Measurements from ENCODE around the gene ARFRP1. TPM values are rescaled to one million over a fixed set of nuclear protein-coding genes. Genes with fewer than 3 reads are reported as not detected.

ARFRP1 gene
- total and polyA plus RNA-seq, 2 experiments from 2014 or later = 16.7 to 24.6 TPM

DNA sequence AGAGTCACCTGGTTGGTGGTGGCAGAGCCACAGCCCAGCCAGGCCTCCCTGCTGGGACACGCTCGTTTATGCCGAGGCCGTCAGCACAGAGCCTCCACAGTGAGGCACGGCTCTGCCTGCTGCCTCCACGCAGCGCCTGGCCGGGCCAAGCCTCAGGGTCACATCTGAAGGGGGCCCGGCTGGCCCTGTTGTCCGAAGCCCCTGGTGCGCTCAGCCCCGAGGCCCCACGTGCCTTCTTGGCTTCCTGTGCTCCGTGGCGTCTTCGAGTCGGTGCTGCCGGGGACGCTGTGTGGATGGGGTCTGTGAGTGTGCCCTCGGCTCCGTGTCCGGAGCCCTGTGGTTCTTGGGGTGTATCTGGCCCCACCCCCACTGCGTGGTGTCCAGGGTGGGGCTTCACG lies 21.7 kb downstream of the ARFRP1 start (continued):
- no peak for TF ChIP-seq EZH2phosphoT487 (IDR thresholded peaks at IDR 0.05; ENCODE audit: unreplicated experiment)
- TF ChIP-seq CREB1 (CRISPR knock-in tag; IDR thresholded peaks at IDR 0.05; ENCODE audit: low read depth) = no peak
- no peak for TF ChIP-seq JUNB (IDR thresholded peaks at IDR 0.05; ENCODE audit: unreplicated experiment)
- no peak for TF ChIP-seq NANOG (IDR thresholded peaks at IDR 0.05; ENCODE audit: borderline replicate concordance)

DNA sequence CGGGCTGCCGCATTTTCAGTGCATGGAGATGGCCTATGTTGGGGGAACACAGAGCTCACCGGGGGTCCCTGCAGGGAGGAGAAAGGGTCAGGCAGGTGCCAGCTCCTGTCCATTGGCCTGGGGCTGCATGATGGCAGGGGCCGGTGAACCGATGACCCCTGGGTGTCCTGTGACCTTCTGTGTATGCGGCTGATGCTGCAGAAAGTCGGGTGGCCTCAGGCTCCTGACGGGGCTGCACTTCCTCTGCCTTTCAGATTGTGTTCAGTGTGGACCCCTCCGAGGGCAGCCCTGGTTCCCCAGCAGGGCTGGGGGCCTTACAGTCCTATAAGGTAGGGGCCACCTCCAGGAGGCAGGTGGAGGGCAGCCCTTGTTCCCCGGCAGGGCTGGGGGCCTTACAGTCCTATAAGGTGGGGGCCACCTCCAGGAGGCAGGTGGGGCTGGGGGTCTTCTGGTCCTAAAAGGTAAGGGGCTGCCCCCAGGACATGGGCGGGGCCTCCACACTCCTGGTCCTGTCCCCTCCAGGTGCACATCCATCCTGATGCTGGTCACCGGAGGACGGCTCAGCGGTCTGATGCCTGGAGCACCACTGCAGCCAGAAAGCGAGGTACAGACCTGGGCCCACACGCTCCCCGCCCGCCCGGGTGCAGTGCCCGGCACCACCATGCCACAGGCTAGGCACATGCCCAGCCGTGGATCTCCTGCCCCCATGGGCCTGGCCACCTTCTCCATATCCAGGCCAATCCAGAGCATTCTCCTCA lies 22.3 kb downstream of the ARFRP1 start:
- Histone ChIP-seq H2AFZ (no peak overlapping the region), H3K4me2 (no peak overlapping the region), H3K36me3 (ENCODE audit: insufficient read depth) (no peaks in the 10 kb centered on the region), H4K20me1 (replicated peaks; ENCODE audit: insufficient read depth) (no peaks in the 10 kb centered on the region), H3F3A (replicated peaks; ENCODE audit: low read depth) (no peaks in the 10 kb centered on the region), H3K27me3 (ENCODE audit: insufficient read depth) (no peaks in the 10 kb centered on the region), H3K27ac (ENCODE audit: low read depth) (no peak overlapping the region), H3K4me3 (no peak overlapping the region), H3K4me1 (ENCODE audit: insufficient read depth) (no peaks in the 10 kb centered on the region), H3K79me2 (replicated peaks; ENCODE audit: insufficient read depth) (no peaks in the 10 kb centered on the region), H3K9me2 (ENCODE audit: insufficient read depth) (no peaks in the 10 kb centered on the region)
- H3K36me3 Mint-ChIP-seq (ENCODE audit: low read depth) = no peaks in the 10 kb centered on the region
- peaks cover 7% of the 10 kb centered on the region for H3K27me3 Mint-ChIP-seq (ENCODE audit: insufficient read depth, low read depth, poor library complexity)
- no peak overlapping the region for H3K27ac Mint-ChIP-seq
- ATAC-seq = no peak
- H3K4me3 Mint-ChIP-seq = no peak overlapping the region
- no peak for DNase-seq (ENCODE audit: low spot score)
- no peaks in the 10 kb centered on the region for H3K9me3 Mint-ChIP-seq
- TF ChIP-seq ZNF114 (CRISPR knock-in tag; IDR thresholded peaks at IDR 0.05) = no peak
- no peak for TF ChIP-seq ZNF331 (CRISPR knock-in tag; IDR thresholded peaks at IDR 0.05; ENCODE audit: low read depth)
- TF ChIP-seq EZH2 (IDR thresholded peaks at IDR 0.05; ENCODE audit: low read depth, unreplicated experiment) = no peak
- TF ChIP-seq CREB1 (CRISPR knock-in tag; IDR thresholded peaks at IDR 0.05; ENCODE audit: low read depth) = no peak
- TF ChIP-seq POLR2AphosphoS5 (IDR thresholded peaks at IDR 0.05; ENCODE audit: low read depth) = no peak
- TF ChIP-seq, protein P1, sequence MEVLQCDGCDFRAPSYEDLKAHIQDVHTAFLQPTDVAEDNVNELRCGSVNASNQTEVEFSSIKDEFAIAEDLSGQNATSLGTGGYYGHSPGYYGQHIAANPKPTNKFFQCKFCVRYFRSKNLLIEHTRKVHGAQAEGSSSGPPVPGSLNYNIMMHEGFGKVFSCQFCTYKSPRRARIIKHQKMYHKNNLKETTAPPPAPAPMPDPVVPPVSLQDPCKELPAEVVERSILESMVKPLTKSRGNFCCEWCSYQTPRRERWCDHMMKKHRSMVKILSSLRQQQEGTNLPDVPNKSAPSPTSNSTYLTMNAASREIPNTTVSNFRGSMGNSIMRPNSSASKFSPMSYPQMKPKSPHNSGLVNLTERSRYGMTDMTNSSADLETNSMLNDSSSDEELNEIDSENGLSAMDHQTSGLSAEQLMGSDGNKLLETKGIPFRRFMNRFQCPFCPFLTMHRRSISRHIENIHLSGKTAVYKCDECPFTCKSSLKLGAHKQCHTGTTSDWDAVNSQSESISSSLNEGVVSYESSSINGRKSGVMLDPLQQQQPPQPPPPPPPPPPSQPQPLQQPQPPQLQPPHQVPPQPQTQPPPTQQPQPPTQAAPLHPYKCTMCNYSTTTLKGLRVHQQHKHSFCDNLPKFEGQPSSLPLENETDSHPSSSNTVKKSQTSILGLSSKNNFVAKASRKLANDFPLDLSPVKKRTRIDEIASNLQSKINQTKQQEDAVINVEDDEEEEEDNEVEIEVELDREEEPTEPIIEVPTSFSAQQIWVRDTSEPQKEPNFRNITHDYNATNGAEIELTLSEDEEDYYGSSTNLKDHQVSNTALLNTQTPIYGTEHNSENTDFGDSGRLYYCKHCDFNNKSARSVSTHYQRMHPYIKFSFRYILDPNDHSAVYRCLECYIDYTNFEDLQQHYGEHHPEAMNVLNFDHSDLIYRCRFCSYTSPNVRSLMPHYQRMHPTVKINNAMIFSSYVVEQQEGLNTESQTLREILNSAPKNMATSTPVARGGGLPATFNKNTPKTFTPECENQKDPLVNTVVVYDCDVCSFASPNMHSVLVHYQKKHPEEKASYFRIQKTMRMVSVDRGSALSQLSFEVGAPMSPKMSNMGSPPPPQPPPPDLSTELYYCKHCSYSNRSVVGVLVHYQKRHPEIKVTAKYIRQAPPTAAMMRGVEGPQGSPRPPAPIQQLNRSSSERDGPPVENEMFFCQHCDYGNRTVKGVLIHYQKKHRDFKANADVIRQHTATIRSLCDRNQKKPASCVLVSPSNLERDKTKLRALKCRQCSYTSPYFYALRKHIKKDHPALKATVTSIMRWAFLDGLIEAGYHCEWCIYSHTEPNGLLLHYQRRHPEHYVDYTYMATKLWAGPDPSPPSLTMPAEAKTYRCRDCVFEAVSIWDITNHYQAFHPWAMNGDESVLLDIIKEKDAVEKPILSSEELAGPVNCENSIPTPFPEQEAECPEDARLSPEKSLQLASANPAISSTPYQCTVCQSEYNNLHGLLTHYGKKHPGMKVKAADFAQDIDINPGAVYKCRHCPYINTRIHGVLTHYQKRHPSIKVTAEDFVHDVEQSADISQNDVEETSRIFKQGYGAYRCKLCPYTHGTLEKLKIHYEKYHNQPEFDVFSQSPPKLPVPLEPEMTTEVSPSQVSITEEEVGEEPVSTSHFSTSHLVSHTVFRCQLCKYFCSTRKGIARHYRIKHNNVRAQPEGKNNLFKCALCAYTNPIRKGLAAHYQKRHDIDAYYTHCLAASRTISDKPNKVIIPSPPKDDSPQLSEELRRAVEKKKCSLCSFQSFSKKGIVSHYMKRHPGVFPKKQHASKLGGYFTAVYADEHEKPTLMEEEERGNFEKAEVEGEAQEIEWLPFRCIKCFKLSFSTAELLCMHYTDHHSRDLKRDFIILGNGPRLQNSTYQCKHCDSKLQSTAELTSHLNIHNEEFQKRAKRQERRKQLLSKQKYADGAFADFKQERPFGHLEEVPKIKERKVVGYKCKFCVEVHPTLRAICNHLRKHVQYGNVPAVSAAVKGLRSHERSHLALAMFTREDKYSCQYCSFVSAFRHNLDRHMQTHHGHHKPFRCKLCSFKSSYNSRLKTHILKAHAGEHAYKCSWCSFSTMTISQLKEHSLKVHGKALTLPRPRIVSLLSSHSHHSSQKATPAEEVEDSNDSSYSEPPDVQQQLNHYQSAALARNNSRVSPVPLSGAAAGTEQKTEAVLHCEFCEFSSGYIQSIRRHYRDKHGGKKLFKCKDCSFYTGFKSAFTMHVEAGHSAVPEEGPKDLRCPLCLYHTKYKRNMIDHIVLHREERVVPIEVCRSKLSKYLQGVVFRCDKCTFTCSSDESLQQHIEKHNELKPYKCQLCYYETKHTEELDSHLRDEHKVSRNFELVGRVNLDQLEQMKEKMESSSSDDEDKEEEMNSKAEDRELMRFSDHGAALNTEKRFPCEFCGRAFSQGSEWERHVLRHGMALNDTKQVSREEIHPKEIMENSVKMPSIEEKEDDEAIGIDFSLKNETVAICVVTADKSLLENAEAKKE (CRISPR knock-in tag; IDR thresholded peaks at IDR 0.05) = no peak
- no peak for TF ChIP-seq JUNB (IDR thresholded peaks at IDR 0.05; ENCODE audit: unreplicated experiment)
- no peak for TF ChIP-seq EZH2phosphoT487 (IDR thresholded peaks at IDR 0.05; ENCODE audit: unreplicated experiment)
- TF ChIP-seq, protein P2, sequence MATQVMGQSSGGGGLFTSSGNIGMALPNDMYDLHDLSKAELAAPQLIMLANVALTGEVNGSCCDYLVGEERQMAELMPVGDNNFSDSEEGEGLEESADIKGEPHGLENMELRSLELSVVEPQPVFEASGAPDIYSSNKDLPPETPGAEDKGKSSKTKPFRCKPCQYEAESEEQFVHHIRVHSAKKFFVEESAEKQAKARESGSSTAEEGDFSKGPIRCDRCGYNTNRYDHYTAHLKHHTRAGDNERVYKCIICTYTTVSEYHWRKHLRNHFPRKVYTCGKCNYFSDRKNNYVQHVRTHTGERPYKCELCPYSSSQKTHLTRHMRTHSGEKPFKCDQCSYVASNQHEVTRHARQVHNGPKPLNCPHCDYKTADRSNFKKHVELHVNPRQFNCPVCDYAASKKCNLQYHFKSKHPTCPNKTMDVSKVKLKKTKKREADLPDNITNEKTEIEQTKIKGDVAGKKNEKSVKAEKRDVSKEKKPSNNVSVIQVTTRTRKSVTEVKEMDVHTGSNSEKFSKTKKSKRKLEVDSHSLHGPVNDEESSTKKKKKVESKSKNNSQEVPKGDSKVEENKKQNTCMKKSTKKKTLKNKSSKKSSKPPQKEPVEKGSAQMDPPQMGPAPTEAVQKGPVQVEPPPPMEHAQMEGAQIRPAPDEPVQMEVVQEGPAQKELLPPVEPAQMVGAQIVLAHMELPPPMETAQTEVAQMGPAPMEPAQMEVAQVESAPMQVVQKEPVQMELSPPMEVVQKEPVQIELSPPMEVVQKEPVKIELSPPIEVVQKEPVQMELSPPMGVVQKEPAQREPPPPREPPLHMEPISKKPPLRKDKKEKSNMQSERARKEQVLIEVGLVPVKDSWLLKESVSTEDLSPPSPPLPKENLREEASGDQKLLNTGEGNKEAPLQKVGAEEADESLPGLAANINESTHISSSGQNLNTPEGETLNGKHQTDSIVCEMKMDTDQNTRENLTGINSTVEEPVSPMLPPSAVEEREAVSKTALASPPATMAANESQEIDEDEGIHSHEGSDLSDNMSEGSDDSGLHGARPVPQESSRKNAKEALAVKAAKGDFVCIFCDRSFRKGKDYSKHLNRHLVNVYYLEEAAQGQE (IDR thresholded peaks at IDR 0.05; ENCODE audit: unreplicated experiment) = no peak
- TF ChIP-seq STAT1 (IDR thresholded peaks at IDR 0.05; ENCODE audit: unreplicated experiment) = no peak
- TF ChIP-seq, protein P3, sequence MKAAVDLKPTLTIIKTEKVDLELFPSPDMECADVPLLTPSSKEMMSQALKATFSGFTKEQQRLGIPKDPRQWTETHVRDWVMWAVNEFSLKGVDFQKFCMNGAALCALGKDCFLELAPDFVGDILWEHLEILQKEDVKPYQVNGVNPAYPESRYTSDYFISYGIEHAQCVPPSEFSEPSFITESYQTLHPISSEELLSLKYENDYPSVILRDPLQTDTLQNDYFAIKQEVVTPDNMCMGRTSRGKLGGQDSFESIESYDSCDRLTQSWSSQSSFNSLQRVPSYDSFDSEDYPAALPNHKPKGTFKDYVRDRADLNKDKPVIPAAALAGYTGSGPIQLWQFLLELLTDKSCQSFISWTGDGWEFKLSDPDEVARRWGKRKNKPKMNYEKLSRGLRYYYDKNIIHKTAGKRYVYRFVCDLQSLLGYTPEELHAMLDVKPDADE (IDR thresholded peaks at IDR 0.05) = no peak
- H3K4me1 Mint-ChIP-seq = no peaks in the 10 kb centered on the region
